ENCODE results near the gene LRCH1. TPM values are rescaled to one million over a fixed set of nuclear protein-coding genes. Genes with fewer than 3 reads are reported as not detected.

The LRCH1 gene
- total RNA-seq, 1 experiment from 2014 or later: 10.9 TPM

DNA sequence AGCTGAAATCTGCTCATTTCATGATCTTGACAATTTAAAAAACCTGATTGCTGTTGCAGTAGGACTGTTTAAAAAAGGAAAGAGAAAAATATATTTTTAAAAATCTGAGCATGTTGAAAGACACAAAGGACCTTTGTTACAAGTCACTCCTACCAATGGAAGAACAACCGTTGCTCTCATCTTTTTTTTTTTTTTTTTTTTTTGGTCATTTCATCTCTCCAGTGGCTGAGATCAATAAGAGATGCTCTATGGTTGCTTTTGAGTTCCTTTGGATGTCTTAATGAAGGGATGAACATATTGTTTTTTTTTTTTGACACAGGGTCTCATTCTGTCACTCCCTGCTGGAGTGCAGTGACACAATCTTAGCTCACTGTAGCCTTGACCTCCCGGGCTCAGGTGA, 29.2 kb downstream of the LRCH1 start:
- H3K36me3 ChIP-seq: no peaks in the 10 kb centered on the region
- H3K9me3 ChIP-seq (replicated peaks): no peaks in the 10 kb centered on the region
- H3K4me3 ChIP-seq: no peak overlapping the region
- DNase-seq: no peak
- peaks cover 25% of the 10 kb centered on the region for H3K4me1 ChIP-seq
- H3K27me3 ChIP-seq: no peaks in the 10 kb centered on the region
- no peak overlapping the region for H3K27ac ChIP-seq

DNA sequence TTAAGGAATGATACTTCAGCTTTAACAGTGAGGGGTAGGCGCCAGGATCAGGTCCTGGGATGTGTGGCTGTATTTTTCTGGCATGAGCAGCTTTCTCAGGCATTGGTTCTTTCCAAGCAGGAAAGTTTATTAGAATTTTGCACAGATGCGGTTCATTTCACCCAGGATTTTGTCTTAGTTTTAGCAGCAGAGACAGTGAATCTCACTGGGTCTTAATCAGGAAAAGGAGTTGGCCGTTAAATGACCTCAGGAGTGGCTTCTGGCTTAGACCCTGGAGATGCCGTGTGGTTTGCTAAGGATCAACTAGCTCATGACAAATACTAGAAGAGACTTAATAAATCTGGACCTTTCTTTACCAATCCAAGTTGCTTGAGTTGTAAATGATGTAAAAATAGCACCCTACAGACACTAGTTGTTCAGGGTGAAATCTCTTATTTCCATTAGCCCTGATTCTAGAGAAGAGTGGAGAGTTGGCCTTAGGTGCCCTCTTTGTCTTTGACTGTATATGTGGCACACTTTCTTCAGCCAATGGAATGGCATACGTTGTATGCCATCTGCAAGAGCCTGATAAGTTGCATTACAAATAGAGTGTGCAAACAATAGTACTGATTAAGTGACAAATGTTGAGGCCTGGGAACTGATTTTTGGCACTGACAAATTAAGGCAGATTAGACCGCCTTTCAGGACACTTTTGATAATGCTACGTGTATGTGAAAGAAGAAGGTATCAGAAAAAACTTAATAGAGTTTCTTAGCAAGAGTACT, 34.0 kb downstream of the LRCH1 start:
- Histone ChIP-seq H3K27ac (no peak overlapping the region), H3K36me3 (no peaks in the 10 kb centered on the region), H3K4me1 (0 out of 2 replicates have a peak, but pooled peaks cover 4% of the 10 kb centered on the region), H3K4me3 (no peak overlapping the region), H3K27me3 (no peaks in the 10 kb centered on the region), H3K9me3 (replicated peaks) (no peaks in the 10 kb centered on the region)
- DNase-seq: no peak

DNA sequence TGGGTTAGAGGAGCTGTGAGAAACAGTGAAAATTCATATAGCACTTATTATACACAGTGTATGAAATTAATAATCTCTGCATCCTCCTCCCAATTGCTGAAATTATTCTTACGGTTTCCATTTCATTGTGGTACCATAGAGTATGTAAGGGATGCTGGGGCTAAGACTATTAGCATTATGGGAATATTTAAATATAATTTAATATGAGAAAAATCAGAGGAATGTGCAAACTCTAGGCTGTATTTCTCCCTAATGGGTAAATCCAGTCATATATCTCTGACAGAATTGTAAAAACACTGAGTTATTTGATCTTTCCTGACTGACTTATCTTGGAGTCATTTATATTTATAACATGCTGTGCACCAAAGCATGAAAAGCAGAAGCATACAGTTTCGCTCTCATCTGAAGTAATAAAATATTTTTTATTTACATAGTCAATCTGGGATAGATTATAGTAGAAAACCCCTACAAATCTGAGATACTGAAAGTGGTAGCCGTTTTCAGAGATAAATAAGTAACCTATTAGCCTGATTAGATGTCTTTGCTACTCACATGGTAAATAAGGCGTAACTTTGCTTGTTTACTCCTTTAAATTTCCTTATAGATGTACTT, 34.9 kb downstream of the LRCH1 start:
- no peaks in the 10 kb centered on the region for H3K27me3 ChIP-seq
- no peak overlapping the region for H3K4me3 ChIP-seq
- 0 out of 2 replicates have a peak, but pooled peaks cover 4% of the 10 kb centered on the region for H3K4me1 ChIP-seq
- no peak overlapping the region for H3K27ac ChIP-seq
- no peak for DNase-seq
- no peaks in the 10 kb centered on the region for H3K36me3 ChIP-seq
- no peaks in the 10 kb centered on the region for H3K9me3 ChIP-seq (replicated peaks)

DNA sequence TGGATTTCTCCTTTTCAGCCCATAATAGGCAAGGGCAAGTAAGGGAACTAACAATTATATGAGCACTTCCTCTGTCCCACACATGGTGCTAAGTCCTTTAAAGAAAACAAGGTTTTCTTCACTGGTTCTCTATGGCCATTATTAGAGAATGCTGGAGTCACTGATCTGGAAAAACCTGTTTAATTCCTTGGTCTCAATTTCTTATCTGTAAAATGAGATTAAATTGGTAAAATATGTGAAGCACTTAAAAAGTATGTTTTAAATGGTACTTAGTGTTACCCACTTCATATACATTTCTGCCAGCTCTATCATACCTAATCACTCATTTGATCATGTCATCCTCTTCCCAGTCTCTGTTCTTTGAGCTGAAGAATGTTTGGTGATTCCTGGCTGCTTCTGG, 39.4 kb downstream of the LRCH1 start:
- no peaks in the 10 kb centered on the region for H3K4me1 ChIP-seq
- no peak for DNase-seq
- no peak overlapping the region for H3K4me3 ChIP-seq
- H3K36me3 ChIP-seq: no peaks in the 10 kb centered on the region
- no peaks in the 10 kb centered on the region for H3K27me3 ChIP-seq
- no peak overlapping the region for H3K27ac ChIP-seq
- H3K9me3 ChIP-seq (replicated peaks): no peaks in the 10 kb centered on the region

DNA sequence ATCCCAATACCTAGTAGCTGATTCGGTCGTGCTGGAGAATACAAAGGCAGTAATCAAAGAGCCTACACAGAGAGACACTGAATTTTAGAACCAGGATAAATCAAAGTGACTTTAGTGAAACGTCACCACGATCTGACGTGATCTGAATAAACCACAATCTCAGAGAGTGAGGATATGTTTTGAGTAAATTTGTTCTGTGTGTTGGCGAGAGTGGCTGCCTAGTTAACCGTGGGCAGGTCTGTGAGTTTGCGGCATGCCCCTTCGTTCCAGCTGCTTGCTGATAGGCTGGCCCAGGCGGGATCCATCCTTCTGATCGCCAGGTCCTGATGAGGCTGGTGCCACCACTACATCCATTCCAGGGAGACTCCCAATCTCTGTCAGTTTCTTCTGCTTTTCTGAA, 40.4 kb downstream of the LRCH1 start:
- no peak overlapping the region for H3K4me3 ChIP-seq
- no peaks in the 10 kb centered on the region for H3K9me3 ChIP-seq (replicated peaks)
- no peaks in the 10 kb centered on the region for H3K27me3 ChIP-seq
- no peak for DNase-seq
- no peaks in the 10 kb centered on the region for H3K36me3 ChIP-seq
- H3K27ac ChIP-seq: no peak overlapping the region
- no peaks in the 10 kb centered on the region for H3K4me1 ChIP-seq

DNA sequence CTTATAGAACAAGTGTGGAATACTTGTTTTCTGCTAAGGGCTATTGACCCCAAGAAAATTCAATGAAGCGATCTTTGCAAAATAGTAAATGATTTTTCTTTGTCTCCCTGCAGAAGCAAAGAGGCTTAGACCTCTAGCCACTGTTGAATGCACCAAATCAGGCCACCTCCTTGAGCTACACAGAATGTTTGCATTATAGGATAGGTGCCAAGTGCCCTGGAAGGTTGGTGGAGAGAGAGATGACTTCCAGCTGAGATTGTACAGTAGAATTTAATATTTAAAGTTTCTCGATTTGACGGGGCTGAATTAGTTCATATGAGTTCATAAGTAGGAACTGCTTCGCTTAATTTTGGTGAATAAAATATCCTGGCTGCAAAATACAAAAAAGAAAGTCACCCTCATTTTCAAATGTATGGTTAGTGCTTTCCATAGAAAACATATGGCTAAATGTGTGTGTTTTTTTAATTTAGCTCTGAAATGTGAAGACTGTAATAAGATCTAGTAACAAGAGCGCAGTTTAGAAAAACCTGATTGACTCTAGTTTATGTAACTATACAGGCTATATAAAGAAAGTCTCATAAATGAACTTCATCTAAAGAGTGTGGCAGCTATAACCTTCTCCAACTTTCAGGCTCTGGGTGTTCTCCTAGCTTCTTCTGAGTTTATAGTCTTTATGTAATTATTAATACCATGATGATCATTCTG, 41.6 kb downstream of the LRCH1 start:
- Histone ChIP-seq H3K4me3 (no peak overlapping the region), H3K27me3 (no peaks in the 10 kb centered on the region), H3K36me3 (no peaks in the 10 kb centered on the region), H3K27ac (no peak overlapping the region), H3K4me1 (no peaks in the 10 kb centered on the region), H3K9me3 (replicated peaks) (no peaks in the 10 kb centered on the region)
- no peak for DNase-seq

DNA sequence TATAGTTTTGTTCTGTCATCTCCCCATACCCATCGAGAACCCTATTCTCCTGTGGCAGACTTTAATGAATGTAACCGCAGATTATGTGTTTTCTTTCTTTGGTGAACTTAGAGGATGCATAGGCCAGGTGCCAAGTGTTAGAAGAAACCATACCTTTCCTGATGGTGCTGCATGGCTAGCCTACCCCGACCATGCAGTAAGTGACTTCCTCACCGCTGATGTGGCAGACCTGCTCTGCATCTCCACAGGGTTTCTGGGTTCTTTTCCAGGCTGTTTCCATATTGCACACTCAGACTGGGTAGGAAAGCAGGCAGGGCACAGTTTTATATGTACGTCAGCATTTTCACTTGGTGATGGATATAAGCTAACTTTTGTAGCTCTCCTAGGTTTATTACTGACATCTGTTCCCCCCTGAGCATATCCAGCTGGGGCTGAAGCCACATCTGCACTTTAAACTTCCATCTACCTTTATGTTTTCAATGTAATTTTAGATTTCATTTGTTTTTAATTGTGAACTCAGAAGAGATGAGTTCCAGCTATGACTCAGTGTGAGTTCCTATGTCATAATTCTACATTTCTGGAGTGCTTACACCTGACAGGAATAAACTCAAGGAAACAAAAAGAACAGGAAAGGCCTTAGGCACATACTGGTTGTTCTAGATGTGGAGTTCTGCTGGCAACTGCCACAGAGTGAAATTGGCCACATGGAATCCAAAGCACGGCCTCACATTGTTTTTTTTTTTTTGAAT, 42.3 kb downstream of the LRCH1 start:
- Histone ChIP-seq H3K4me3 (no peak overlapping the region), H3K36me3 (no peaks in the 10 kb centered on the region), H3K4me1 (no peaks in the 10 kb centered on the region), H3K27ac (no peak overlapping the region), H3K9me3 (replicated peaks) (no peaks in the 10 kb centered on the region), H3K27me3 (no peaks in the 10 kb centered on the region)
- DNase-seq: no peak

DNA sequence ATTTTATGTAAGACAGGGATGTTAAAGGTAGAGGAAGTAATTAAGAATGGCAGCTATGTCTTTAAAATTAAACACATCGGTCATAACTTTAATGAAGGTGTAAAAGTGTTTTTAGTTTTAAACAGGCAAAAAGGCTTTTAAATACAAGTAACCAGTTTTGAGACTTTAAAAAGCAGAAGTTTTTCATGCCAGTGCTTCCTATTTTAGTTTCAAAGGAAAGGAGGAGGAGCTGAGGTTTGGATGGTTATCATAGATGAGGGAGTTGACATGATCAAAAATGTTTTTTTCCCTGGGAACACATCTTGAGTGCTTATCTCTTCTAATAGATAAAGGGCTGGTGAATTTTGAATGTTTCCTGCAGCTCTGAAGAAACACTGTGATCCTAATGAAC, 42.9 kb downstream of the LRCH1 start:
- Histone ChIP-seq H3K27ac (no peak overlapping the region), H3K36me3 (no peaks in the 10 kb centered on the region), H3K9me3 (replicated peaks) (no peaks in the 10 kb centered on the region), H3K27me3 (no peaks in the 10 kb centered on the region), H3K4me1 (no peaks in the 10 kb centered on the region), H3K4me3 (no peak overlapping the region)
- no peak for DNase-seq

DNA sequence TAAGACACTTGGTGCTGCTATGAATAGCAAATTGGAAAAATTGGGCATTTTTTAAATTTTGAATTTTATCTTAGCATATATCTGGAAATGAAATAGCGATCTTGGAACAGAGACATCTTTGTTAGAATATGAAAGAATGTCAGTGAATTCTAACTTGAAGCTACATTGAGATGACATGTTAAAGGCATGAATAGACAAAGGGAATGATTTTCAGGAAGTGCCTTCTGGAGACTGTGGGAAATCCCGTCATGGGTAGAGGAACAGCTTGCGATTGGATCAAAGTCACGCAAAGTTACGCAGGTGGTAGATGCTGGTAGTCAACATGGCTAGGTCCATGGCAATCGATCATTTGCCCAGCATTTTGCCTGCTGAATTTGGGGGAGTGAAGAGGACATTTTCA, 43.5 kb downstream of the LRCH1 start:
- no peak overlapping the region for H3K27ac ChIP-seq
- H3K4me1 ChIP-seq: no peaks in the 10 kb centered on the region
- no peaks in the 10 kb centered on the region for H3K9me3 ChIP-seq (replicated peaks)
- no peaks in the 10 kb centered on the region for H3K27me3 ChIP-seq
- no peak for DNase-seq
- no peak overlapping the region for H3K4me3 ChIP-seq
- H3K36me3 ChIP-seq: no peaks in the 10 kb centered on the region

DNA sequence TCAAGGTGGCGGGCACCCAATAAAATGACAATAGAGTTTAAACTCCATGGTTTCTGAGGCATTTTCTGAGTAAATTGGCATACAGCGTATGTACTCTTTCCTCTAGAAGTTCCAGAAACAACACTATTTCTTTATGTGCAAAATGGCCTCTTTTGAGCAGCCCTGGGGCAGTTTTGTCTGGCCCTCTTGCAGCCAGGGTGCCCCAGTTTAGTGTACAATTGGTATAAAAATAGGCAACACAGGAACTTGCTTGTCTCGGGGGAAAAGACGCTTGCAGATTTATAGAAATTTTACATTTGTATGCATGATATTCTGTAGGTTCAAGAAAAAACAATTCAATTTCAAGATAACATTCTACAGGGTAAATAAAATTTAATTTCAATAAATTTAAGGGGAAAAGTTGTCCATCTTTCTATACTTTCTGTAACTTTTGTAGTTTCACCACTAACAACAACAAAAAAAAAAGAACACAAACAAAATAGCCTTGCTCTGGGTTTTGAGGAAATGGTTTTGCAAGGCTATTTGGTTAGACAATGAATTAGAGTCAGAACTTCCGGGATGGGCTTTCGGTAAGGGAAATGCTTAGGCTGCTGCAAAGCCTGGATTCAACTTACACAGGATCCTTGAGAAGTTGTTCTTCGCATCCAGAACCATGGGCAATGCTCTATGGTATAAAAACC, 45.3 kb downstream of the LRCH1 start:
- DNase-seq: no peak
- Histone ChIP-seq H3K27me3 (no peaks in the 10 kb centered on the region), H3K36me3 (no peaks in the 10 kb centered on the region), H3K27ac (no peak overlapping the region), H3K9me3 (replicated peaks) (no peaks in the 10 kb centered on the region), H3K4me3 (no peak overlapping the region), H3K4me1 (no peaks in the 10 kb centered on the region)

DNA sequence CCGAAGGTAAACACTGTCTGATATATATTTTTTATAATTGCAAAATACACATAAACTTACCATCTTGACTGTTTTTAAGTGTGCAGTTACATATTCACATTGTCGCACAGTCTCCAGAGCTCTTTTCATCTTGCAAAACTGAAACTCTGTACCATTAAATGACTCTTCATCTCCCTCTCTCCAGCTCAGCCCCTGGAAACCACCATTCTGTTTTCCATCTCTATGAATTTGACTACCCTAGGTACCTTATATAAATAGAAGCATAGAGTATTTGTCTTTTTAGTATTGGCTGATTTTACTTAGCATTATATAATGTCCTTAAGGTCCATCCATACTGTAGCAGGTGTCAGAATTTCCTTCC, 45.8 kb downstream of the LRCH1 start:
- Histone ChIP-seq H3K27me3 (no peaks in the 10 kb centered on the region), H3K27ac (no peak overlapping the region), H3K4me3 (no peak overlapping the region), H3K4me1 (no peaks in the 10 kb centered on the region), H3K9me3 (replicated peaks) (no peaks in the 10 kb centered on the region), H3K36me3 (no peaks in the 10 kb centered on the region)
- no peak for DNase-seq

DNA sequence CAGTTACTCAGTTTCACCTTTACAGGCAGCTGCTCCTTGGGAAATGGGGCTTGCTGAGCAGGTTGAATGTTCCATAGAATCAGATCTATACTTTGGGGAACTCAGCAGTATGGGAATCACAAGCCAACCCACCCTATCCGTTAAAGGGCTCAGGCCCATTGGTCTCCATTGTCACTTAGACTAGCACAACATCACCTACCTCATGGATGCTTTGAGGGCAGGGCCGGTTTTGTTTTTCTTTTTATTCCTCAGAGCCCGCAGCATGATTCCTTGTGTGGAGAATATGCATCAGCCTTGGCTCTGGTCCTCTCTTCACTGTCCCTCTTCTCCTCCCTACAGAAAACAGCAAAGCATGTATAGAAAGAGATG, 48.0 kb downstream of the LRCH1 start:
- Histone ChIP-seq H3K4me1 (peaks cover 12% of the 10 kb centered on the region), H3K9me3 (replicated peaks) (no peaks in the 10 kb centered on the region), H3K27me3 (no peaks in the 10 kb centered on the region), H3K4me3 (no peak overlapping the region), H3K36me3 (no peaks in the 10 kb centered on the region), H3K27ac (no peak overlapping the region)
- DNase-seq: no peak

DNA sequence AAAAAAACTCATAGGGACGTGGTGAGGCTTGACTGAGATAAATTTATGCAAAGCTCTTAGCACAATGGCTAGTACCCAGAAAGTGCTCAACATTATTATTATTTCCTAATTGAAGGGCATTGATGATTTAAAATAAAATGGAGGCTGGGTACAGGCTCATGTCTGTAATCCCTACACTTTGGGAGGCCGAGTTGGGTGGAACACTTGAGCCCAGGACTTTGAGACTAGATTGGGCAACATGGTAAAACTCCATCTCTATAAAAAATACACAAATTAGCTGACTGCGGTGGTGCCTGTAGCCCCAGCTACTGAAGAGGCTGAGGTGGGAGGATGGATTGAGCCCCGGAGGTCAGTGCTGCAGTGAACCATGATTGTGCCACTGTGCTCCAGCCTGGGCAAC, 49.6 kb downstream of the LRCH1 start:
- H3K4me3 ChIP-seq: no peak overlapping the region
- no peak for DNase-seq
- H3K9me3 ChIP-seq (replicated peaks): no peaks in the 10 kb centered on the region
- H3K27ac ChIP-seq: no peak overlapping the region
- no peaks in the 10 kb centered on the region for H3K27me3 ChIP-seq
- no peaks in the 10 kb centered on the region for H3K36me3 ChIP-seq
- peaks cover 12% of the 10 kb centered on the region for H3K4me1 ChIP-seq

DNA sequence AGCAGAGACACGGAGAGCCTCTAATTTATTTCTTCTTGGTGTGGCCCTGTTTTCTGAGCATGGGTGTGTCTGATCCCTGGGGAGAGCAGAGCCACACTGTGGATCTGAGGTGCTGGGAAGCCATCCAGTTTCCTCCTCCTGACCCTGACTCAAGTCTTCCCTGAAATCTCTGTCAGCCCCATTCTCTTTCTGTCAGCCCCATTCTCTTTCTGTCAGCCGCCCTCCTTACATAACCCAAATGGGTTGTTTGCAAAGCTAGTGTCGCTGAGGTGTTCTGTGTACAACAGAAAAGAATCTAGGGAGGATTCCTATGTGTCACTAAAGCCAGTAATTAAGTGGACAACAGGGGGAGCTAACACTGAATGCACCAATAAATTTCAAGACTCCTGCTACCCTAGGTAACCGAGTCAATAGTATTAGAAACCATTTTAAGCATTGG, 50.2 kb downstream of the LRCH1 start:
- Histone ChIP-seq H3K4me1 (peaks cover 12% of the 10 kb centered on the region), H3K9me3 (replicated peaks) (no peaks in the 10 kb centered on the region), H3K27me3 (no peaks in the 10 kb centered on the region), H3K27ac (no peak overlapping the region), H3K4me3 (no peak overlapping the region), H3K36me3 (no peaks in the 10 kb centered on the region)
- DNase-seq: peak in 1 of 2 experiments; percentile 13
